Left renal cortex interstitium (tissue), 4 donors: ENCODE data around the gene ZBP1. TPM values are rescaled to one million over a fixed set of nuclear protein-coding genes. Genes with fewer than 3 reads are reported as not detected.

Experiments
- DNase-seq, 4 donors: peaks; one replicate each; pipeline ENCODE4 v3.0.0-alpha.2; 2013; ENCODE audit warnings: low read depth in 4 of 4, low spot score in 2 of 4, missing footprints in 1 of 4
- polyA plus RNA-seq, 4 donors: library from polyadenylated mRNA; unstranded; fragments of 120-200 nt; gene quantifications; one replicate each; pipeline ENCODE4 v1.2.1, GENCODE V29; 2013; ENCODE audit not compliant: insufficient read length in 4 of 4

Gene ZBP1
- polyA plus RNA-seq, 4 donors: 0.05 to 0.22 TPM; not detected in 2

DNA sequence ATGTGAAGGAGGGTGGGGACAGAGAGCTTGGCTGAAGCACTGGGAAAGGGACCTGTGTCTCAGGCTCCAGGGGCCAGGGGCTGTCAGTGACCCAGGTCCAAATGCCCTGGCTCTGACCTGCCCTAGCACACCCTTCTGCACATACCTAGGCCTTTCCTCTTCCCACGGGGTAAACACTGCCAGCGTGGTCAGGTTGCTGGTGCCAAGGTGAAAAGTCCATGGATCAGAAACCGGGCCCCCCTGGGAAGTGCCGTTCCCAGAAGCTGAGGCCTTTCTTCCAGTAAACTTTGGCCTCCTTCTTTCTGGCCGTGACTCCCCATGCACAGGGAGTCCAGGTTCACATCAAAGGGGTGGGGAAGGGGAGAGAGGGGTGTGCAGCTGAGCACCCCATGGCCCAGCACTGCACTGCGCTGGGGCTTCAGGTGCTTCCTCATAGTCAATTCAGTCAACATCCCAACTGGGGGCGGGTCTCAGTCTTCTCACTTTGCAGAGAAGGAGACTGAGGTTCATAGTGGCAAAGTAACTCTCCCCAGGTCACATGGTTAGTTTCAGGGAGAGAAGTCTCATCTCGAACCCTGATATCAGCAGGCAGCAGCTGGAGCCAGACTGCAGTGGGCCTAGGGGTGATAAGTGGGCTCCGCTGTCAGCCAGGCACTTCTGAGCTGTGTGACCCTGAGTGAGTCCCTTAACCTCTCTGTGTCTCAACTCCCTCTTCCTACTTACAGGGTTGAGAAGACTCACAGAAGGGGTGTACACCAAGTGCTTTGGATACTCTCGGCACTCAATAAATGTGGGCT, 42.3 kb downstream of the ZBP1 start:
- no peak for DNase-seq

GRCh38 chr20:57576617-57577550, 43.3 kb downstream of the ZBP1 start:
- DNase-seq: no peak

DNA sequence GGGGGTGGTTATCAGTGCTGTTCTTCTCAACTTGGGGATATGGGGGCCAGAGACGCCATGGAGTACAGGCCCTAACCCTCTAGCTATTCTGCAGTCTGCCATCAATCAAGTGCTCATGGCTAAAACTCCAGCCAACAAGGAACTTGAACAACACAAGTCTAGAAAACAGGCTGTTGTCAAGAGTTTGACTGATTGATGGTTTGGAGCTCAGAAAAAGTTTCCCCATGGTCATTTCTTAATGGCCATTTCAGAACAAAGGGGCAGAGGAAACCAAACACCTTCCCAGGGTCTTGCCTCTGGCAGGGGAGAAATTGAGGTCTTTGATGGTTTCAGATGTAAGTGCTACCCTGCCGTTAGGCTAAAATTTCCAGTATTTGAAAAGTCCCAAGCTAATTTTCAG, 44.2 kb downstream of the ZBP1 start:
- DNase-seq: no peak

GRCh38 chr20:57574954-57575353, 45.3 kb downstream of the ZBP1 start:
- no peak for DNase-seq

DNA sequence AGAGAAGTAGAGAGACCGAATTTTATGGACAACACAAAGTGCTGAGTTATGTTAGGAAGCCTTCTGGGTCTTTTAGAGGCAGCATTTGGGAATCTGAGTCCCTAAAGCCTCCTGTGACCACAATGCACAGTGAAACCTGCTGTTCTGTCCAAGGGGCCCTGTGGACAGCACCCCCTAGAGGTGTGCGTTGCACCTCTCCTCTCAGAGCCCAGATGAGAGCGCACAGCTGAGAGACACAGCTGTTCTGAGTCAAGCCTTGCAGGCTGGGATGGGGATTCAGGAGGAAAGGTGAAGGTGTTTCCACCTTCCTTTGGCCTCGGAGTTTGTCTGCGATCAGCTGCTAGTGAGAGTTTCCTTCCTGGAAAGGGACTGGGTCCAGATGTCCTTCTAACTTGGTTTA, 46.3 kb downstream of the ZBP1 start:
- no peak for DNase-seq

DNA sequence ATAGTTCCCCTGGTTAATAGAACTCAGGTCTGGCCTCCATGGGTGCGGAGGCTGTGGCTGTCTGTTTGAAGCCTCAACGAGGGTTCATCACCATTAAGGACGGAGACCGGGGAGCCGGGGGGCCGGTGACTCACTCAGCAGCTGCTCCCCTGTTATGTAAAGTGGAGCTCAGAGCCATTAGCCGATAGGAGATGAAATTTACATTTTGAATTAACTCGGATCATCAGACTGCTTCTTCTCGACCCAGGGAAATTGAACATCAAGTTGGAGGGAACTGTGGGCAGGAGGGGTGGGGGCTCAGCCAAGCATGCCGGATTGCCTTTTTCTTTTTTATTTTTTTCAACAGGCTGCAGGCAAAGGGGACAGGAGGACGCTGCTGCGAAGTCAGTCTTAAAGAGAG, 47.0 kb downstream of the ZBP1 start:
- no peak for DNase-seq

DNA sequence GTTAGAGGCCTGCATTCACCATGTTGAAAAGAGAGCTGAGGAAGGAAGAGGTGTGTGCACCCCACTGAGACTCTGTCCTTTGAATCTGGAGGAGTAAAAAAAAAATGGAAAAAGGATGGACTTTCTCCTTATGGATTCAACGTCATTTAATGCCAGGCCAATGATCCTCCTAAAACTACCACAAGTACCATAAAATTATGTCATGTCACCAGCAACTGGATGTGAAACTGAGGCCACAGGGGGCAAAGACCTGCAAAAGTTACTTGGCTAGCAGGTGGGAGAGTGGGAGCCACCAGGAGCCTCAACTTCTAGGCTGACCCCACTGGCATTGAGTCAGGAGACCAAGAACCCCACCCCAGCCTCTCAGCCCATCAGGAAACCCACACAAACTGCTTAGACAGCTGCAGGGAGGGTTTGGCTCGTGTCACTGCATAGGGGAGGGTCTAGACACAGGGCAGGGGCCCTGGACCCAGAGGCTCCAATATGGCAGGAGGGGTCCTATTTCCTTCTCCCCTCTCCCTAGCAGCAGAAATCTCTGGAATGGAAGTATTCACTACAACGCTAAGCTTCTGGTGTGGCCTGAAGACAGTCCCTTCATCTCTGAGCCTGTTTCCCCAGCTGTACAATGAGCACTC, 48.3 kb downstream of the ZBP1 start:
- DNase-seq: no peak

DNA sequence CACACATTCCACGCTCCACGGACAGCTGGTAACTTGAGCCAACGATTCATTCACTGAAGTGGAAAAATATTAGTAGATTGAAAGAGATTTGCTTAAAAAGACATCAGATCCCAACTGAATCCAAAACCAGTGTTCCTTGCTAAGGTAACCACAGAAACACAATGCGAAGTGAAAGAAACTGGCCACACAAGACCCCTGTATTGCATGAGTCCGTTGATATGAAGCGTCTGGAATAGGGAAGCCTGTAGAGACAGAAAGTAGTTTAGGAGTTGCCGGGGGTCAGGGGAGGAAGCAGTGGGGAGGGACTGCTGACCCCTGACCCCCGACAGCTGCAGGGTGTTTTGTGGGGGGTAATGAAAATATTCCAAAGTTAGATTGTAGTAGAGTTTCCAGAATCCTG, 49.3 kb downstream of the ZBP1 start:
- DNase-seq: no peak

DNA sequence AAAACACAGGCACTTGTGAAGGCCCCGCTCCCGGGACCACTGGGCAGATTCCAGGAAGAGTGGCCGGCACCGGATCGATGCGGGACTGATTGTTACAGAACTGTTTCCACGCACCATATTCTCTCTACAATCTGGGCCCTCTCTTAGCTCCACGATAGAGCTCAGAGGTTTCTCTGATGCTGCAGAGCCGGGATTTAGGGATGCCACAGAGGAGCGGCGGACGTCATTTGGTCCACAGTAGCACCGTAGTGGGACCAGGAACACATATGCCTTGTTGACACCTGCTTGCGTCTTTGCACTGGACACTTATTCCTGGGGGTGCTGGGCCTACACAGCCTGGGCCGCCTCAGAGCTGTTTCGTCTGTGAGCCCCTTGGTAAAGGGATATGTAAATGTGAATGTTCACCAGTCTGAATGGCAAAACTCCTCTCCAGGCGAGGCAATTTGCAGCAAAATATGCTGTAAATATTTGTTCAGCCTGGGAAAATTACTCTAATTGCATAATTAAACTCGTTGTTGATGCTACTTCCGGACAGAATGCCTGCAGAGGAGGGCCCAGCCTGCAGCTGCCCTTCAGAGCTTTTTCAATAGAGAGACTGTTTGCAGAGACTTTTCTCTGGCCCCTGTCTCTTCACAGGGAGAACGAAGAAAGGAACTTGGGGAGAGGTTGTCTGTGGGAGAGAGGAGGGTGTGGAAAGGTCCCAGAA, 49.9 kb downstream of the ZBP1 start:
- DNase-seq: no peak

- no peak for DNase-seq
Observed at GRCh38 chr20:57568960-57569359, 51.3 kb downstream of the ZBP1 start.

- no peak for DNase-seq
Observed at GRCh38 chr20:57568088-57568896, 51.9 kb downstream of the ZBP1 start.

DNA sequence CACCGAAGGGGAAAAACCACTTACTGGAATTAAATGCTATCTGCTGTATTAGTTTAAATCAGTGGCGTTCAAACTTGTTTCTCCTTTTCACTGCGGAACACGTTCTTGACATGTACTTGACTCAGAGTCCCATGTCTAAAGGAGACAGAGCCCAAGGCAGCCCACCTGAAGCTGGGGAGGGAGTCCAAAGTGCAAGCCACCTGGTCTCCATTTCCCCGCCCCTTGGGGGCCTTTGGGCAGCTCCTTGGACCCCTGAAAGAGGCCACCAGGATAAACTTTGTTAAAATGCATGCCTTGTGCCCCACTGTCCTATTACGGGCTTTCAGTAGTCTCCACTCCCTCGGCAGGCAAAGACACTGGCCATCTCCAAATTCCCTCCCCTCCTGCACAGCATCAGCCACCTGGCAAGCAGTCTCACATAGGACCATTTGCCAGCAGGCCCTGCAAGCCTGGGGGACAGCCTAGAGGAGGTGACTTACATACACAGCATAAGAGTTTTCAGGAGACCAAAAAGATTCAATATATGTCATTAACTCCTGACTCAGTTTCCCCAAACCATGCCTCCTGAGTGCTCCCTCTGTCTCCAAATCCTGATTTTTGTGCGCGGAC, 52.7 kb downstream of the ZBP1 start:
- DNase-seq: no peak

GRCh38 chr20:57566803-57567459, 53.3 kb downstream of the ZBP1 start:
- DNase-seq: no peak

DNA sequence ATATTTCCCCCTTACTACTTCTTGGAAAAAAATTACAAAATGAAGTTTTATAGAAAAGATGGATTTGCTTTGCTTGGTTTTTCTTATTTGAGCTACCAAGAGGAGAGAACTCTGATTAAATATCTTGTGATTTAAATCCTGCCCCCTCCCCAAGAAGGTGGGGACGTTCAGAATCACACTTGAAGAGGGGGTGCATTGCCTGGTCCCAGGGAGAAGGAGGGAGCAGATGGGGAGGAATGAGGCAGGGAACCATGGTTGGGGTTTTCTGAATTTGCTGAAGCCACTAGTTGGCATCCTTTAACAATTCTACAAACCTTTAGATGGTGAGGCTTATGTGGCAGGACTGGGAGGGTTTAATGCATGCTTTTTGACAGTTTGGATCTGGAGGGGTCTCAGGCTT, 53.8 kb downstream of the ZBP1 start:
- no peak for DNase-seq

DNA sequence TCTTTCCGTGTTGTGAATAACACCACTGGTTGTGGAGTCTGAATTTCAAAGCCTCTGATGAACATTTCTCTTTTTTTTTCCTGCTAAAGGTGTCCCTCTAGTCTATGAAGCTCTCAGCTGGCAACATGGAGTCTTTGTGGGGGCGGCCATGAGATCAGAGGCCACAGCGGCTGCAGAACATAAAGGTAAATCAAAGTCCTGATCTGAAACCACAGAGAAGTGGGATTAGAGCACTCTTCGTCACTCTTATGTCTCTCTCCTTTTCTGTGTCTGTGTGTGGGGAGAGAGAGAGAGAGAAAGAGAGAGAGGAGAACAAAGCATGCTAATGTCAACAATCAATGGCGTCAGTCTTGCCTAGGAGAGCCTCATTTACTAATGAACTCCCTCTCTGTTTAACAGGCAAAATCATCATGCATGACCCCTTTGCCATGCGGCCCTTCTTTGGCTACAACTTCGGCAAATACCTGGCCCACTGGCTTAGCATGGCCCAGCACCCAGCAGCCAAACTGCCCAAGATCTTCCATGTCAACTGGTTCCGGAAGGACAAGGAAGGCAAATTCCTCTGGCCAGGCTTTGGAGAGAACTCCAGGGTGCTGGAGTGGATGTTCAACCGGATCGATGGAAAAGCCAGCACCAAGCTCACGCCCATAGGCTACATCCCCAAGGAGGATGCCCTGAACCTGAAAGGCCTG, 55.1 kb downstream of the ZBP1 start:
- no peak for DNase-seq

- DNase-seq: no peak
Observed at GRCh38 chr20:57564180-57564802, 55.9 kb downstream of the ZBP1 start.

GRCh38 chr20:57563522-57563921, 56.7 kb downstream of the ZBP1 start:
- DNase-seq: no peak
